MM.1S (cell line): ENCODE data around the gene MSI2.

Experiments used
- EZH2 ChIP-seq: fragments of 300-600 bp; sonication (generic); optimal IDR thresholded peaks from 2 replicates; pipeline ENCODE3; 2017; ENCODE audit warnings: low read depth, mild to moderate bottlenecking, antibody characterized with exemption, low read length, mixed read lengths
- TF ChIP-seq, protein P1 (sequence below): fragments of 300-600 bp; sonication (generic); IDR thresholded peaks from 2 replicates; pipeline ENCODE4 v1.5.1; 2016; ENCODE audit warnings: antibody characterized with exemption, low read length, mixed read lengths

GRCh38 chr17:57679356-57679755 lies 423.0 kb downstream of the MSI2 start:
- TF ChIP-seq, protein P1, sequence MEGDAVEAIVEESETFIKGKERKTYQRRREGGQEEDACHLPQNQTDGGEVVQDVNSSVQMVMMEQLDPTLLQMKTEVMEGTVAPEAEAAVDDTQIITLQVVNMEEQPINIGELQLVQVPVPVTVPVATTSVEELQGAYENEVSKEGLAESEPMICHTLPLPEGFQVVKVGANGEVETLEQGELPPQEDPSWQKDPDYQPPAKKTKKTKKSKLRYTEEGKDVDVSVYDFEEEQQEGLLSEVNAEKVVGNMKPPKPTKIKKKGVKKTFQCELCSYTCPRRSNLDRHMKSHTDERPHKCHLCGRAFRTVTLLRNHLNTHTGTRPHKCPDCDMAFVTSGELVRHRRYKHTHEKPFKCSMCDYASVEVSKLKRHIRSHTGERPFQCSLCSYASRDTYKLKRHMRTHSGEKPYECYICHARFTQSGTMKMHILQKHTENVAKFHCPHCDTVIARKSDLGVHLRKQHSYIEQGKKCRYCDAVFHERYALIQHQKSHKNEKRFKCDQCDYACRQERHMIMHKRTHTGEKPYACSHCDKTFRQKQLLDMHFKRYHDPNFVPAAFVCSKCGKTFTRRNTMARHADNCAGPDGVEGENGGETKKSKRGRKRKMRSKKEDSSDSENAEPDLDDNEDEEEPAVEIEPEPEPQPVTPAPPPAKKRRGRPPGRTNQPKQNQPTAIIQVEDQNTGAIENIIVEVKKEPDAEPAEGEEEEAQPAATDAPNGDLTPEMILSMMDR: no peak
- no peak for TF ChIP-seq EZH2
